Astrocyte of the hippocampus (primary cell): Measurements from ENCODE around the gene PPP2R2D.
"Not testable (repeated sequence)": the region's sequence is repeated elsewhere in the genome, so short reads cannot be mapped to it uniquely, and the experiment has no call there.

Source experiments
- DNase-seq: peaks from one replicate; pipeline ENCODE4 v3.0.0; 2011; ENCODE audit warnings: low read depth, low spot score

The PPP2R2D gene

GRCh38 chr10:131974034-131974817, 73.4 kb downstream of the PPP2R2D start:
- DNase-seq = no peak

- no peak for DNase-seq
Measured at GRCh38 chr10:131975003-131975402, 74.2 kb downstream of the PPP2R2D start.

- DNase-seq = no peak
Measured at GRCh38 chr10:131975796-131976195, 75.0 kb downstream of the PPP2R2D start.

GRCh38 chr10:131977323-131978096, 76.7 kb downstream of the PPP2R2D start:
- DNase-seq = no peak

- no peak for DNase-seq
Measured at GRCh38 chr10:131978366-131978765, 77.6 kb downstream of the PPP2R2D start.

- no peak for DNase-seq
Measured at GRCh38 chr10:131978851-131979250, 78.0 kb downstream of the PPP2R2D start.

GRCh38 chr10:131979336-131979735, 78.5 kb downstream of the PPP2R2D start:
- DNase-seq = no peak

GRCh38 chr10:131979821-131980270, 79.0 kb downstream of the PPP2R2D start:
- peak; percentile 46 for DNase-seq

GRCh38 chr10:131980321-131980720, 79.5 kb downstream of the PPP2R2D start:
- DNase-seq = no peak

GRCh38 chr10:131980761-131981428, 80.1 kb downstream of the PPP2R2D start:
- peak; percentile 36 for DNase-seq

- DNase-seq = peak; percentile 99
Measured at GRCh38 chr10:131981429-131982184, 80.8 kb downstream of the PPP2R2D start, which contains the start of gene BNIP3. BNIP3 (minus strand) TSS chr10:131981923; CDS start chr10:131981806, 117 bp downstream.

- no peak for DNase-seq
Measured at GRCh38 chr10:131982185-131982756, 81.5 kb downstream of the PPP2R2D start.

GRCh38 chr10:131982796-131983195, 82.0 kb downstream of the PPP2R2D start:
- no peak for DNase-seq

- peak; percentile 54 for DNase-seq
Measured at GRCh38 chr10:131983780-131984179, 83.0 kb downstream of the PPP2R2D start.

- DNase-seq = not testable (repeated sequence)
Measured at GRCh38 chr10:131986851-131987250, 86.0 kb downstream of the PPP2R2D start.

- not testable (repeated sequence) for DNase-seq
Measured at GRCh38 chr10:131987301-131987700, 86.5 kb downstream of the PPP2R2D start.

GRCh38 chr10:131987786-131988185, 87.0 kb downstream of the PPP2R2D start:
- not testable (repeated sequence) for DNase-seq

- DNase-seq = no peak
Measured at GRCh38 chr10:131991726-131992125, 90.9 kb downstream of the PPP2R2D start.

GRCh38 chr10:131993275-131993674, 92.5 kb downstream of the PPP2R2D start:
- DNase-seq = no peak

GRCh38 chr10:131994435-131994834, 93.6 kb downstream of the PPP2R2D start:
- DNase-seq = no peak
